Measurements from ENCODE around the gene SERPINB12.

The SERPINB12 gene, protein sequence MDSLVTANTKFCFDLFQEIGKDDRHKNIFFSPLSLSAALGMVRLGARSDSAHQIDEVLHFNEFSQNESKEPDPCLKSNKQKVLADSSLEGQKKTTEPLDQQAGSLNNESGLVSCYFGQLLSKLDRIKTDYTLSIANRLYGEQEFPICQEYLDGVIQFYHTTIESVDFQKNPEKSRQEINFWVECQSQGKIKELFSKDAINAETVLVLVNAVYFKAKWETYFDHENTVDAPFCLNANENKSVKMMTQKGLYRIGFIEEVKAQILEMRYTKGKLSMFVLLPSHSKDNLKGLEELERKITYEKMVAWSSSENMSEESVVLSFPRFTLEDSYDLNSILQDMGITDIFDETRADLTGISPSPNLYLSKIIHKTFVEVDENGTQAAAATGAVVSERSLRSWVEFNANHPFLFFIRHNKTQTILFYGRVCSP

DNA sequence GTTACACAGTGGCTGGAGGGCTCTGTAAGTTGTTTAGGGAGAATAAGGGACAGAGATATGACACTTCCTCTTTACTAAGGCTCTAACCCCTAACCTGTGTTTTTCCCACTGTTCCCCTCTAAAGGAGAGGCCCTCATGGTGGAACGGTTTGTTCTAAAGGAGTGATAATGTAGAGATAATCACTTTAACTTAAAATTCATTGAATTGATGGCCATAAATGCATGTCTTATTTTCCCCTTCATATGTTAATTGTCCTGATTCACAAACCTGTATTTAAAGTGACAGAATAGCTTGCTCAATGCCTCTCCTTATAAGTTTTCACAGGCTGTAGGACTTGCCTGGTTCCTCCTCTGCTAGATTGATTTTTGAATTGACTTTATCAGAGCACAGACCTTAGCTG lies at the start of gene SERPINB12:
SERPINB12 (plus strand) TSS at position 301 of the 400 bp plus-strand sequence. CDS start 13,791 bp downstream, outside the sequence.
- in situ Hi-C loops (cut with MboI; ENCODE audit: low sequenced_read_pairs), result no loop called here

DNA sequence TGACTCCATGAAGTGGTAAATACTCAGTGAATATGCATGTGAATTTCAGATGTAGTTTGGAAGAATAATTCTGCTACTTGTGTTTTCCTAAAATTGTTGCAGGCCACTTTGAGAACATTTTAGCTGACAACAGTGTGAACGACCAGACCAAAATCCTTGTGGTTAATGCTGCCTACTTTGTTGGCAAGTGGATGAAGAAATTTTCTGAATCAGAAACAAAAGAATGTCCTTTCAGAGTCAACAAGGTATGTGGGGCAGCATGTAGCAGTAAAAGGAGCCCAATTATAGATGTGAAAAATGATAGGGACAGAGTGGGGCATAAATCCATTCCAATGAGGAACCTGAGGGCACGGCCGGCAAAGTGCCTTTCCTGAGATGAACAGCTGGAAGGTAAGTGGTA lies 49.3 kb upstream of the SERPINB12 start:
- in situ Hi-C loops (cut with MboI; ENCODE audit: low sequenced_read_pairs), result no loop called here

DNA sequence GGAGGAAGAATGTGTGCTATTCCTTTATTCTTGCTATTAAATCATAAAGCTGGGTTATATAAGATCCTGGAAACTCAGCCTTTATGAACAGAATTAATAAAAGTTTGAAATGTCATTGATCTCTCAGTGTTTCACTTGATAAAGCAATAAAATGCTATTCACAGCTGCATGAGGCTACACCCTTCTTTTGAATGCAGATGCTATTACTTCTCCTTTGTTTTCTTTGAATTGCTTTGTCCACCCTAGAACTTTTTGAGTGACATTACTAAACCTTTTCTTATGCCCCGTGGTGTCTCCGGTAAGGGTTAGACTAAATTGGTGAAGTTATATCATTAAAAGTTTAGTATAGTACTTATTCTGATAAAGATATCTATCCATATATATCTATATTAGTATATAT lies 46.5 kb upstream of the SERPINB12 start:
- in situ Hi-C loops (cut with MboI; ENCODE audit: low sequenced_read_pairs), result no loop called here

DNA sequence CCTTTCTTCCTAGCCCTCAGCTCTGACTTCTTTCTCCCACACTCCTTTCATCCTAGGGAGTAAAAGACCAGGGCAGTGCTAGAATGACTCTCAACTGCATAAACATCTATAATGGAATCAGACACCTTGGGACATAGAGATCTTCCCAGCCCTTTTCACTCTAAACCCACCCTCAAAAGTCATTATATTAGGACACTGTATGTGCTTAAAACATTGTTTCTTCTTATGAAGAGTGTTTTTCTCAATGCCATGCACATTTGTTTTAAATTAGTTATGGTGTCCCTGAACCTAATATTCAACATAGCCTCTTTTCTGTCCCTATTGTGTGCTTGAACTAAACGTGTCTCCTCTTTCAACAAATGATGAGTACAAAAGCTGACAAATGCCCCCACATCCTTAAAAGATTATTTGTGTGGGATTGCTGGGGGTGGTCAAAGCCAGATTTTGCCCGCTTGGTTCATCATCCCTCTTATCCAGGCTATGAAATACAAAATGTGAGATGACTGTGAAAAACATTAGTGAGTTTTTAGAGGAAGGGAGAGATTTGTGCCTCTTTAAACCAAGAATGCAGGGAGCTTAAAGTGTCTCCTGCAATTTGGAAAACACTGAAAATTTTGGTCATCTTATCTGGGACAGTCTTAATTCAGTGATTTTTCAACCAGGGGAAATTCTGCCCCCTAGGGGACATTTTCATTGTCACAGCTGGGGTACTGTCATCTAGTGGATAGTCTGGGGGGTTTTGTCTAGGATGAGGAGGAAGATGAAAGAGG lies 36.4 kb upstream of the SERPINB12 start:
- in situ Hi-C loops (cut with MboI; ENCODE audit: low sequenced_read_pairs), result loop anchor here (25.0 kb wide), 2 partner anchors 332 to 482 kb away; no protein-coding TSS in a partner anchor

DNA sequence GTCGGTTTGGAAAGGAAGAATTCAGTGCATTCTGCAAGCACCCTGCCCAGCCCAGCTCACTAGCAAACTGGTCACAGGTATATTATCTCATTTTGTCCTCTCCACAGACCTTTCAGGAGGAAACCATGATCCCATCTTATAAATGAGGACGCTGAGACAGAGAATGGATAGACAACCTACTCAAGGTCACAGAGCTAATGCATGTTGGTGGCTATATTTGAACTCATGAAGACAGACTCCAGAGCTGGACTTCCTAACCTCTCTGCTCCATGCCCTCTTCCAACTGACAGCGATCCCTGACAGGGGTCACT lies 35.9 kb upstream of the SERPINB12 start:
- in situ Hi-C loops (cut with MboI; ENCODE audit: low sequenced_read_pairs), result loop anchor here (25.0 kb wide), 2 partner anchors 331 to 481 kb away; no protein-coding TSS in a partner anchor

DNA sequence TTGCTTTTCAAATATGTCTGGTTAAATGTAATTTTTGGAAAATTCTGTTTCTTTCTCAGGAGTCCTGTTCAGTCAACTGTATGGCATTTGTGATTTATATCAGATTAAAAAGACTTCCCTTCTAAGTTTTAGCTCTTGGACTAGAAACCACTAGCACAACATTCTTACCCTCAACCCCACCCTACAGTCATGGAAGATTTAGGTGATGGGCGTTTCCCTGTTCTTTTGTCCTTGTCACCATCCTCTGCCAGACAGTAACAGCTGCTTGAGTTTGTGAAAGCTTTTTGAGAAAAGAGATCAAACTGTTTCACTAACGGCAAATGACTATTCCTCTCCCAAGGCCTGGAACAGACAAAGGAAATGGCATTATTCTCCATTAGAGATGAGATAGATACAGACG lies 33.6 kb upstream of the SERPINB12 start:
- in situ Hi-C loops (cut with MboI; ENCODE audit: low sequenced_read_pairs), result loop anchor here (25.0 kb wide), 2 partner anchors 329 to 479 kb away; no protein-coding TSS in a partner anchor

DNA sequence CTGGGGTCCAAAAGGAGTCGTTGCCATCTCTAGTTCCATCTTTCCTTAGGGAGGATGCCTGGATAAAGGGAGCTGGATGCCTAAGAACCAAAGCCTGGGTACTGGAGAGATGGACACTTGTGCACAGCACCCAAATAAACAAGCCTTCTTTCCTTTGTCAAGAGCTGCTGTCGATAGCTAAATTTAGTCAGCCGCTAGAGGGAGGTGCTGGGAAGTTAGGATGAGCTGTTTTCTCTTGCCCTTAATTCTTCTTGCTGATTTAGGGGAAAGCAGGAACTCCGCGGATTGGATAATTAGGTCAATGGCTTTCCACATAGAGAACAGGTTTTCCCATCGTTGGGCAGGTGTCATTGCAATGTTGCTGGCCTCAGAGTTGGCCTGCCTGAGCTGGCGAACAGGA lies 30.9 kb upstream of the SERPINB12 start:
- in situ Hi-C loops (cut with MboI; ENCODE audit: low sequenced_read_pairs), result loop anchor here (25.0 kb wide), 2 partner anchors 326 to 476 kb away; no protein-coding TSS in a partner anchor

DNA sequence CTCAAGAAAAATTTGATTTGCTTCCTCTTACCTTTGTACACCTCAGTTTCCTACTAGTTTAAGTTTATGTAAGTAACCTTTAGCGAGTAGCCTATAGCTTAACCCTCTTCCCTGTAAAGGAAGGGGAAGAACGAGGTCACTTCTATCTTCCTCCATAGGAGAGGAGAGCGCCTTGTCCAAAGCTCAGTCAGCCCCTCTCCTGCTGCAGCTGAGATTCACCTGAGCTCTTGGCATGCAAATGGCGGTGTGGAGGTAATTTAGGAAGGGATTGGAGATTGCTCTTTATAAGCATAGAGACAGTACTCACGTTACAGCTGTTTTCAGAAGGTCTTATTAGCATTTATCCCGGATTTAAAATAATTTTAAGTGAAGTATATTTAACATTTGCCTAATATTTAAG lies 27.8 kb upstream of the SERPINB12 start:
- in situ Hi-C loops (cut with MboI; ENCODE audit: low sequenced_read_pairs), result loop anchor here (25.0 kb wide), 2 partner anchors 323 to 473 kb away; no protein-coding TSS in a partner anchor

DNA sequence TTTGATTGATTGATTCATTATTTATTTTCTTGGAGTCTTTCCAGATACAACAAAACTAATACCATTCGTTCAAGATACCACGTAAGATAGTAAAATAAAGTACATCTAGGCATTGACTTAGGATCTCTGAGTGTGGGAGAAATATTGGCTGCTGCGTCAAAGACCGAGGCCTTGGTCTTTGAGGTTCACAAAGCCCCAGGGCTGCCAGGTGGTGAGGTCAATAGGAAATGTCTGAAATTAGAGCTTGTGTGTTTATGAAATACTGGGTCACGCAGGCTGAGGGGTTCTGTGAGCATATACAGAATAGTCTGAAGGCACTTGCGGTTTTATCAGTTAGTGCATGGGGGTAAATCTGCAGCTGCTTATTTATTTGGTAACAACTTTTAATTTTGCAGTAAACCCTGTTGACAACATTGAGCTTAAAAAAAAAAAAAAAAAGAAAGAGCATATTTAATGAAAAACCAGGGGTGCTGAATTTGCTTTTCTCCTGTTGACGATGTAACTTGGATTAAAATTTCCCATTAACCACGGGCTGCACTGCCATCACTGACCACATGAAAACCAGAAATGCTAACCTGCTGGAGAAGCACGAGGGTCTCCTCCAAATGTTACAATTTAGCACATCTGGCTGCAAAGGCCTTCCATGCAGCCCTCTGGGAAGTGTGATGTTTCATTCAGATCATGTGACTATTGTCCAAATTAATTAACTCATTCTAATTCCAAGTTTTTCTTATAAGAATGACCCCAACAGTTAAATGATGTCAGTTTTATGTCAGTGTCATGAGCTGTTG lies 27.1 kb upstream of the SERPINB12 start:
- in situ Hi-C loops (cut with MboI; ENCODE audit: low sequenced_read_pairs), result loop anchor here (25.0 kb wide), 2 partner anchors 322 to 472 kb away; no protein-coding TSS in a partner anchor

DNA sequence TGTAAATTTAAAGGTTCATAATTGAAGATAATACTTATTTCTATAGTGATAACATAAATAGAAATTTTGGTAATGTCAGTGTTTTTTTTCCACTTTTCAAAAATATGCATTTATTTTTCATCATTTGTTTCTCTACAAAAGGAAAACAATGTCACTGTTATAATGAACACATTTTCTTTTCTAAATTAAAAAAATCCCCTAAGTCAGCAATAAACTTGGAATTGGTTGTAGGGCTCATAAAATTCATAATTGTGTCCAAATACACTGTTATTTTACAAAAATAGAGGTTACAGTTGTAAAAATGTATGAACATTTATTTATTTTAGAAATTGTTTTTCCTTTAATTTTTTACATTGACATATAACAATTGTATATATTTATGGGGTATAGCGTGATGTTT lies 26.4 kb upstream of the SERPINB12 start:
- in situ Hi-C loops (cut with MboI; ENCODE audit: low sequenced_read_pairs), result loop anchor here (25.0 kb wide), 2 partner anchors 322 to 472 kb away; no protein-coding TSS in a partner anchor

DNA sequence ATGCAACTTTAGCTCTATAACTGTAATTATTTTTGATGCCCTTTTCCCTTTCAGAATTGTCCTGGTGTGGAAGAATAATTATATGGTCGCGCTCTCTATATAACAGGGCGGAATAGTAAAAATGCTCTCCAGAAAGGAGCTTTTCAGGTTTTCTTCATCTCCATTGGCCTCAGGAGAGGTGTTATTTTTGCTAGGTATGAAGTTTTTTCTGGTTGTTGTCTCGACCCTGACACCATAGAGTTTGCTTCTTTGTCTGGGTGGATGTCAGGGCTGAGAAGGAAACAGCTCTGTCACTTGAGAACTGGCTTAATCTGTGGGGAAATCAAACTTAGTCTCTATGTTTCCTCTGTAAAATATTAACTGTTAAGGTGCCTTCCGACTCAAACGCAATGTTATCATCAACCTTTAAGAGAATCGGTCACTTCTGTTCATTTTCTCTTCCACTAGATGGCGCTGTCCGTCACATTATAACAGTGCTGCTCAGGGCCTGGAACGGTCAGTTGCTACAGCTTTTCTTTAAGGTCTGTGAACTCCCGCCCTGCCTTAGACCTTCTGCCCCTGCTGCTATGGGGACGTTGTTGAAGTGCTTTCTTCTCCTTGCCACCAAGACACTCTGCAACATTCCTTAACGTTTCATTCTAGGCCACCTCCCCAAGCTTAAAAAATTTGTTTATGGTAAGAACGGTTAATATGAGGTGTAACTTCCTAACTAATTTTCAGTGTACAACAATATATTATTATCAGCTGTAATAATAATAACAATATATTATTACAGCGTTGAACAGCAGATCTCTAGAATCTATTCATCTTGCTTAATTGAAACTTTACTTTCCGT lies 23.8 kb upstream of the SERPINB12 start:
- in situ Hi-C loops (cut with MboI; ENCODE audit: low sequenced_read_pairs), result loop anchor here (25.0 kb wide), 2 partner anchors 319 to 469 kb away; no protein-coding TSS in a partner anchor

DNA sequence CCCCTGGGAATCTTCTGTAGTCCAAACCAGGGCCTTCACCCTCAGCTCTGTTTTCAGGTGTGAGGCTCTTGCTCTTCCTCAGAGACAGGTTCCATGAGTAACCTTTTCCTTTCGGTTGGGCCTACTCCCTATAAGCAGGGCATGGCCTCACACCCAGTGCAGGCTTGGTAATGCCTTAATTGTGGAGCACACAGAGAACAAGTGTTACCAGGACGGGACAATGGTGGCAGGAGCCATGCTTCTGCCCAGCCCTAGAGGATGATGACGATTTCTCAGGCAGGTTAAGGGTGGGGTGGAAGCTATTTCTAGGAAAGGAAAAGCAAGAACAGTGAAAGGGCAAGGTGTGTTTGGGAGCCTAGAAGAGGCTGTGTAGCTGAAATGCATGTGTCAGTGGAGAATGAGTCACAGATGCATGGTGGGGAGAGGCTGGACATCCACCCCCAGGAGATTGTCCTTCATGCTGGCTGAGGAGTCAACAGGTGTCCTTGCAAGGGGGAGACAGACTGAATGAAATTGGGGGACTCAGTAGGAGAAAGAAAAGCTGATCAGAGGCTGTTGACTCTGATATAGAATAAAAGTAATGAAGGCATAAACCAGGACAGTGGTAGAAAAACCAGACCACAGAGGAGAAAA lies 22.0 kb upstream of the SERPINB12 start:
- in situ Hi-C loops (cut with MboI; ENCODE audit: low sequenced_read_pairs), result loop anchor here (25.0 kb wide), 2 partner anchors 317 to 467 kb away; no protein-coding TSS in a partner anchor

DNA sequence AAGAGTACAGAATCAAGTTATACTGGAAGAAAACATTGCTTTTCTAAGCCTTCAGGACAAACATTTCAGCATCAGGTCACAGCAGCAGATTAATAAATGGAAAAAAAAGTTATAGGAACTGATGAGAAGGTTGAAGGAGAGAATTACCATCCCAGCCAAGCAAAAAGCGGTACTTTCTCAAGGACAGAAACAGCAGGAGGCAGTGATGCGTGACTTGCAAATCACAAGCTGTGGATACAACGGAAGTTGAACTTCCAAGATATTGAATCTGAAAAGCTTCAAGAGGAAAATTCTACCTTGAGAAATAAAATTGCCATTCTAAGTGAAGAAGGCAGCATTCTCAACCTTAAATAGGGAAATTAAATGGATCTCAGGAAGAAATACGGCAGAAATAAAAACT lies 18.5 kb upstream of the SERPINB12 start:
- in situ Hi-C loops (cut with MboI; ENCODE audit: low sequenced_read_pairs), result loop anchor here (25.0 kb wide), 2 partner anchors 314 to 464 kb away; no protein-coding TSS in a partner anchor

DNA sequence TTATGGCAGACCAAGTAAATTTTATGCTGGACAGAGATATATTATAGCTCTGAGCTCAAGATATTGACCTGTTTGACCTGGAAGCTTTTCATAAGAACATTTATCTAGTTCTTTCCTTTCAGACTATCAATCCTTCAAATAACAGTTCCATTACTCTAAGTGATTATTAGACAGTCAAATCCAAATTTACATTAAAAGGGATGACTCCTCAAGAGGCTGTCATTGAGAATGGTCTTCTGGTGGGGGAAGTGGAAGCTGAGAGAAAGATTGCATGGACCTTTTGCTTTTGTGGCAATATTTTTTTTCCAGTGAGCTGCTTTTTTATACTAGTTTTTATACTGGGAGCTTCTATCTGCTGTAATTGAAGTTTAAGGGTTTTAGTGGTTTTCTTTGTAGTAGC lies 14.9 kb upstream of the SERPINB12 start:
- in situ Hi-C loops (cut with MboI; ENCODE audit: low sequenced_read_pairs), result no loop called here

DNA sequence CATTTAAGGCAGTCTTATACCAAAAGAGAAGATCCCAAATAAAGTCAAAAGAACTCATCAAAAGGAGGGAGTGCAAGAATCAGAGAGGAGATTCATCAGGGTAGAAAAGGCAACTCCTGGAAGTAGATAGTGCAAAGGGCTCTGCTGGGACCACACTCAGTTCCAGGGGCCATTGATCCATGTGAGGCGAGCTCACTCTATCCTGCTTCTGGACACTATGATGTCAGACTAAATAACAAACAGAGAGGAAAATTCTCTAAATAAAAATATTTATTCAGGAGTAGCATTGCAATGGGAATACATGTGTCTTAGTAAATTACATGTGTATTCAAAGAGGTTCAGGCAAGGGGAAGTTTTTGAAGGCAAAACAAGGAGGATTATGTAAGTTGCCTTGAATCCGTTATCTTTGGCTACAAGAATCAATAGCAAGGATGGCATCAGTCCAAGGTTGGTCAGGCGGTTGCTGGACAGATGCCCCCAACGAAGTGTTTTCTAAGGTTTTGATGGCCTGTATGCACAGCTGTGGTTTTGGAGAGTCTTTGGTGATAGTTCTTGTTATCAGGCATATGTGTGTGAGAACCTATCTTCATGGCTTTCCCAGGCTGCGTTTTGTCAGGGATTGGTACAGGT lies 13.2 kb upstream of the SERPINB12 start:
- in situ Hi-C loops (cut with MboI; ENCODE audit: low sequenced_read_pairs), result no loop called here

DNA sequence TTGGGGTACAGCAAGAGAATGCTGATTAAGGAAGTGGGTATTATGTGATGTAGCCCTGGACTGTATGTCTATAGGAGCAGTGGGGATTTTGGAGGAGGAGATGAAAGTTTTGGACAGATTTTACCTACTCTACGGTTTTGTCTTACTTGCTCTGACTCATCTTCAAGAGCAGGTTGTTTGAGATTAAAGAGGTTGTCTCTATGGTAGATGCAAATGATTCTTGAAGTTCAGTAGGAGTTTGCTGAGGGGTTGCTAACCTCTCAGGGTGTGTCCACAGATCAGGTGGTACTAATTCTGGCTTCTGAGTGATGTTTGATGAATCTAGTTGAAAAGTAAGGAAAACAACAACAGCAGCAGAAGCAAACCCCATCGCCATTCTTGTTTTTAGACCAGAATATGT lies 9.7 kb upstream of the SERPINB12 start:
- in situ Hi-C loops (cut with MboI; ENCODE audit: low sequenced_read_pairs), result no loop called here

DNA sequence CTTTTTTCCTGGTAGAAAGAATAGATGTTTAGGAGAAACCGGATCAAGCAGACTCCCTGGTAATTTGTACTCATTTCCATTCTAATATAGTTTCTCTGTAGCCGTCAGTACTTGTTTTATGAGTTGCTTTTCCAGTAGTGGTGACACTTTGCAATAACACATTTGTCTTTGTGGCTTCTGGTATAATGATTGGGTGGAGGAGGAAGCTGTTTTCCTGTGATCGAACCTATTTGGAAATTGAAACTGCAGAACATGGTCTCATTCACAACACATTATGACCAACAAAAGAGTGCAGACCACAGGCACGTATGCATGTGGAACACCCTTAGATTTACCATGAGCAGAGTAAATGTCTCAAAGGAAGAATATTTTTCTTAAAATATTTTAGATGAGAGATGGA lies 7.6 kb upstream of the SERPINB12 start:
- in situ Hi-C loops (cut with MboI; ENCODE audit: low sequenced_read_pairs), result no loop called here

DNA sequence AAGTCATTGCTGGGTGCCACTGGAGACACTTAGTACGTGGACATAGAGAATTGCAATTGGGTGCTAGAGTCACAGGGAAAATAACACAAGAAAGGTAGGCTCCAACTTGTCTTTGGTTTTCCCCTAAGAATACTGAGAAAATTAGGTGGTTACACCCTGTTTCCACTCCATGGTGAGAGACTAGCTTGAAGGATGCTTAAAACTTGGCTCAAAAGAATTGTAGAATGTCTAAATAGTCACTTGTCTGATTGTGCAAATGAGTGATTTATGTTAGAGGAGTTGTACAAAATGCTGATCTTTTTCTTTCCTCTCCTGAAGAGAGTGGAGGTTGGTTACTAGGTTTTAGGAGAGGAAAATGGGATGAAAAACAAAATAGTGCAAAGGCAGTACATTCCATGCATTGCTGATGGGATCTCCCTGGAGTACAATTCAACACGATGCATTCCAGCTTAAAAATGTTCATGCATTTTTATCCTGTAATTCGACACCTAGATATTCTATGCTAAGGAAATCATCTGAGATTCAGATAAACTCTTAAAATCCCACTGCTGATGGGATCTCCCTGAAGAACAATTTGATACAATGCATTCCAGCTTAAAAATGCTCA lies 2.2 kb upstream of the SERPINB12 start:
- in situ Hi-C loops (cut with MboI; ENCODE audit: low sequenced_read_pairs), result no loop called here
